ENCODE results near the gene MAGI2. TPM values are rescaled to one million over a fixed set of nuclear protein-coding genes. Genes with fewer than 3 reads are reported as not detected.

MAGI2 gene
- total and polyA plus RNA-seq, 2 of the 13 experiments (the other 11 are each of a cell fraction or from before 2014, with no cell fraction given), result 1.5 to 3.8 TPM

DNA sequence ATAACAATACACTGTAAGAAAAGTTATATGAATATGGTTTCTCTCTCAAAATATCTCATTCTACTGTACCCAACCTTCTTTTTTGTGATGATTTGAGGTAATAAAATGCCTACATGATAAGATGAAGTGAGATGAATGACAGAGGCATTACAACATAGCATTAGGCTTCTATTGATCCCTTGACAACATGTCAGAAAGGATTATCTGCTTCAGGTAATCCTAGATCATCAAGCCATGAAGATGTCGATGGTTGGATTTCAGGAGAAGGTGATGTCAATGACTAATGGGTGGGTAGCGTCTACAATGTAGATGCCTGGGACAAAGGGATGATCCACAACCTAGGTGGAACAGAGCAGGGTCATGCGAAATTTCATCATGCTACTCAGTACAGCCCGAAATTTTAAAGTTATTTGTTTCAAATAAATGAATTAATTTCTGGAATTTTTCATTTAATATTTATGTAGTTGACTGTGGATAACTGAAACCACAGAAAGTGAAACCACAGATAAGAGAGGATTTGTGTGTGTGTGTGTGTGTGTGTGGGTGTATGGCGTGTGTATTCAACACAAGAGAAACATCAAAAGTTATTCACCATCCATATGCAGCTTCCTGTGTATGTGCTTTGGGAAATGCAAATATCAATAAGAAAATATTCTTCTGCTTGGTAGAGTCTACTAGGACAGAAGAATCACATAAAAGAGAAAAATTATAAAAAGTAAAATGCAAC lies 77.0 kb downstream of the MAGI2 start:
- DNase-seq (ENCODE audit: low spot score), result no peak
- Histone ChIP-seq H3K27ac (ENCODE audit: extremely low read length, insufficient read depth, low read length) (no peak overlapping the region), H3K9me3 (ENCODE audit: low read length) (no peaks in the 10 kb centered on the region), H3K9ac (ENCODE audit: insufficient read depth, low read depth, low read length) (no peak overlapping the region), H4K20me1 (ENCODE audit: insufficient read depth, low read length) (no peaks in the 10 kb centered on the region), H3K4me3 (replicated peaks in 1 of 3; ENCODE audit: insufficient read depth in 1 of 3, low read depth in 2 of 3, low read length in 3 of 3) (no peak overlapping the region), H2AFZ (ENCODE audit: low read length) (no peak overlapping the region), H3K4me2 (ENCODE audit: low read depth, low read length) (no peak overlapping the region), H3K4me1 (ENCODE audit: insufficient read depth, low read length) (no peaks in the 10 kb centered on the region), H3K27me3 (ENCODE audit: control insufficient read depth in 1 of 2, insufficient read depth in 2 of 2, low read length in 2 of 2) (no peaks in the 10 kb centered on the region), H3K36me3 (replicated peaks in 1 of 2; ENCODE audit: control insufficient read depth in 1 of 2, insufficient read depth in 2 of 2, low read length in 2 of 2) (no peaks in the 10 kb centered on the region), H3K79me2 (ENCODE audit: insufficient read depth, low read length) (no peaks in the 10 kb centered on the region)
- in situ Hi-C loops (cut with HindIII; ENCODE audit: extremely low pct_ligation_motif_present, low pct_unique_long_range_greater_than_20kb), result no loop called here
- ATAC-seq, result no peak
- FAIRE-seq, result no peak
- ChIA-PET POLR2A (no interaction called here), CTCF (ENCODE audit: low intra/inter-chr PET ratio, low total read pairs) (no interaction called here)
- no TSS peak for BruUV-seq (replicated peaks)
- TF ChIP-seq, protein P1, sequence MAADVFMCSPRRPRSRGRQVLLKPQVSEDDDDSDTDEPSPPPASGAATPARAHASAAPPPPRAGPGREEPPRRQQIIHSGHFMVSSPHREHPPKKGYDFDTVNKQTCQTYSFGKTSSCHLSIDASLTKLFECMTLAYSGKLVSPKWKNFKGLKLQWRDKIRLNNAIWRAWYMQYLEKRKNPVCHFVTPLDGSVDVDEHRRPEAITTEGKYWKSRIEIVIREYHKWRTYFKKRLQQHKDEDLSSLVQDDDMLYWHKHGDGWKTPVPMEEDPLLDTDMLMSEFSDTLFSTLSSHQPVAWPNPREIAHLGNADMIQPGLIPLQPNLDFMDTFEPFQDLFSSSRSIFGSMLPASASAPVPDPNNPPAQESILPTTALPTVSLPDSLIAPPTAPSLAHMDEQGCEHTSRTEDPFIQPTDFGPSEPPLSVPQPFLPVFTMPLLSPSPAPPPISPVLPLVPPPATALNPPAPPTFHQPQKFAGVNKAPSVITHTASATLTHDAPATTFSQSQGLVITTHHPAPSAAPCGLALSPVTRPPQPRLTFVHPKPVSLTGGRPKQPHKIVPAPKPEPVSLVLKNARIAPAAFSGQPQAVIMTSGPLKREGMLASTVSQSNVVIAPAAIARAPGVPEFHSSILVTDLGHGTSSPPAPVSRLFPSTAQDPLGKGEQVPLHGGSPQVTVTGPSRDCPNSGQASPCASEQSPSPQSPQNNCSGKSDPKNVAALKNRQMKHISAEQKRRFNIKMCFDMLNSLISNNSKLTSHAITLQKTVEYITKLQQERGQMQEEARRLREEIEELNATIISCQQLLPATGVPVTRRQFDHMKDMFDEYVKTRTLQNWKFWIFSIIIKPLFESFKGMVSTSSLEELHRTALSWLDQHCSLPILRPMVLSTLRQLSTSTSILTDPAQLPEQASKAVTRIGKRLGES (CRISPR knock-in tag; IDR thresholded peaks at IDR 0.05; ENCODE audit: borderline replicate concordance), result no peak
- WGBS (ENCODE audit: low lambda C conversion rate), result 76% methylated on average over 5 of the region's 5 CpGs
- intact Hi-C loops (cut with micrococcal nuclease; ENCODE audit: unreplicated experiment), result no loop called here

DNA sequence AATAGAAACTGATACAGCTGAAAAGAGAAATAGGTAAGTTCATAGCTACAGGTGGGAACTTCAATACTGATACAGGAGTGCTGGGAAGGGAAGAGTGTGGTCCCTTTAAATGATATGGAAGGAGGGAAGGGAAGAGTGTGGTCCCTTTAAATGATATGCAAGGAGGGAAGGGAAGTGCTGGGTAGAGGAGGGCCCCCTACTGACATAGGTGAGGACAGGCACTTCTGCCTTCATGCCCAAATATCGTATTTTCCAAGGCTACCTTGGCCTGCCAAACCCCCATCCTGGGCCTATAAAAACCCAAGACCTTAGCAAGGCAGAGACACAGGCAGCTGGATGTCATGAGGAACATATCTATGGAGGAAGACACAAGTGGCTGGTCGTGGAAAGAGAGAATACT lies 92.3 kb downstream of the MAGI2 start:
- FAIRE-seq (no peak), DNase-seq (ENCODE audit: low spot score) (no peak), ATAC-seq (no peak)
- peaks cover 2% of the 10 kb centered on the region for H3K79me2 ChIP-seq (ENCODE audit: insufficient read depth, low read length)
- H3K4me2 ChIP-seq (ENCODE audit: low read depth, low read length), result no peak overlapping the region
- TF ChIP-seq, protein P2, sequence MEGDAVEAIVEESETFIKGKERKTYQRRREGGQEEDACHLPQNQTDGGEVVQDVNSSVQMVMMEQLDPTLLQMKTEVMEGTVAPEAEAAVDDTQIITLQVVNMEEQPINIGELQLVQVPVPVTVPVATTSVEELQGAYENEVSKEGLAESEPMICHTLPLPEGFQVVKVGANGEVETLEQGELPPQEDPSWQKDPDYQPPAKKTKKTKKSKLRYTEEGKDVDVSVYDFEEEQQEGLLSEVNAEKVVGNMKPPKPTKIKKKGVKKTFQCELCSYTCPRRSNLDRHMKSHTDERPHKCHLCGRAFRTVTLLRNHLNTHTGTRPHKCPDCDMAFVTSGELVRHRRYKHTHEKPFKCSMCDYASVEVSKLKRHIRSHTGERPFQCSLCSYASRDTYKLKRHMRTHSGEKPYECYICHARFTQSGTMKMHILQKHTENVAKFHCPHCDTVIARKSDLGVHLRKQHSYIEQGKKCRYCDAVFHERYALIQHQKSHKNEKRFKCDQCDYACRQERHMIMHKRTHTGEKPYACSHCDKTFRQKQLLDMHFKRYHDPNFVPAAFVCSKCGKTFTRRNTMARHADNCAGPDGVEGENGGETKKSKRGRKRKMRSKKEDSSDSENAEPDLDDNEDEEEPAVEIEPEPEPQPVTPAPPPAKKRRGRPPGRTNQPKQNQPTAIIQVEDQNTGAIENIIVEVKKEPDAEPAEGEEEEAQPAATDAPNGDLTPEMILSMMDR (CRISPR knock-in tag; IDR thresholded peaks at IDR 0.05), result 0 out of 2 replicates have a peak, but pooled peaks have one; percentile 14
- TF ChIP-seq, protein P3, sequence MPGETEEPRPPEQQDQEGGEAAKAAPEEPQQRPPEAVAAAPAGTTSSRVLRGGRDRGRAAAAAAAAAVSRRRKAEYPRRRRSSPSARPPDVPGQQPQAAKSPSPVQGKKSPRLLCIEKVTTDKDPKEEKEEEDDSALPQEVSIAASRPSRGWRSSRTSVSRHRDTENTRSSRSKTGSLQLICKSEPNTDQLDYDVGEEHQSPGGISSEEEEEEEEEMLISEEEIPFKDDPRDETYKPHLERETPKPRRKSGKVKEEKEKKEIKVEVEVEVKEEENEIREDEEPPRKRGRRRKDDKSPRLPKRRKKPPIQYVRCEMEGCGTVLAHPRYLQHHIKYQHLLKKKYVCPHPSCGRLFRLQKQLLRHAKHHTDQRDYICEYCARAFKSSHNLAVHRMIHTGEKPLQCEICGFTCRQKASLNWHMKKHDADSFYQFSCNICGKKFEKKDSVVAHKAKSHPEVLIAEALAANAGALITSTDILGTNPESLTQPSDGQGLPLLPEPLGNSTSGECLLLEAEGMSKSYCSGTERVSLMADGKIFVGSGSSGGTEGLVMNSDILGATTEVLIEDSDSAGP (CRISPR knock-in tag; IDR thresholded peaks at IDR 0.05; ENCODE audit: borderline replicate concordance), result peak; percentile 28; the same call in 1 of the 2 replicates
- TF ChIP-seq ZNF143 (CRISPR knock-in tag; IDR thresholded peaks at IDR 0.05), result no peak
- no peak overlapping the region for H3K4me3 ChIP-seq (replicated peaks in 1 of 3; ENCODE audit: insufficient read depth in 1 of 3, low read depth in 2 of 3, low read length in 3 of 3)
- intact Hi-C loops (cut with micrococcal nuclease; ENCODE audit: unreplicated experiment), result no loop called here
- CTCF ChIA-PET (ENCODE audit: low intra/inter-chr PET ratio, low total read pairs), result no interaction called here
- H3K36me3 ChIP-seq (replicated peaks in 1 of 2; ENCODE audit: control insufficient read depth in 1 of 2, insufficient read depth in 2 of 2, low read length in 2 of 2), result no peaks in the 10 kb centered on the region
- H3K9me3 ChIP-seq (ENCODE audit: low read length), result no peaks in the 10 kb centered on the region
- BruUV-seq (replicated peaks), result no TSS peak
- POLR2A ChIA-PET, result no interaction called here
- in situ Hi-C loops (cut with HindIII; ENCODE audit: extremely low pct_ligation_motif_present, low pct_unique_long_range_greater_than_20kb), result no loop called here
- no peaks in the 10 kb centered on the region for H4K20me1 ChIP-seq (ENCODE audit: insufficient read depth, low read length)
- no peak overlapping the region for H3K27ac ChIP-seq (ENCODE audit: extremely low read length, insufficient read depth, low read length)
- H2AFZ ChIP-seq (ENCODE audit: low read length), result no peak overlapping the region
- no peaks in the 10 kb centered on the region for H3K27me3 ChIP-seq (ENCODE audit: control insufficient read depth in 1 of 2, insufficient read depth in 2 of 2, low read length in 2 of 2)
- no peak overlapping the region for H3K9ac ChIP-seq (ENCODE audit: insufficient read depth, low read depth, low read length)
- H3K4me1 ChIP-seq (ENCODE audit: insufficient read depth, low read length), result 0 out of 2 replicates have a peak, but pooled peaks cover 5% of the 10 kb centered on the region
- WGBS (ENCODE audit: low lambda C conversion rate), result 53% methylated on average over 2 of the region's 2 CpGs
